K562 (cell line): ENCODE results near the gene ELFN2. TPM values are rescaled to one million over a fixed set of nuclear protein-coding genes. Genes with fewer than 3 reads are reported as not detected.

Source experiments
- ATAC-seq: fragments of 200-7000 bp; cut with Tn5 transposase; 3 replicates; pipeline ENCODE4 v1.9.1; 2020; ENCODE audit warnings: moderate library complexity
- BruUV-seq: library from RNA; stranded (reverse); fragments of 400-500 nt; replicated peaks from 2 replicates; lab custom pipeline; 2021; lab: Mats Ljungman, UMichigan
- CTCF ChIA-PET: fragments of 300-600 bp; formaldehyde crosslinking; extraction: SDS; loops from one replicate; lab custom pipeline; 2021; ENCODE audit warnings: low intra/inter-chr PET ratio; lab: Yijun Ruan, JAX
- POLR2A ChIA-PET: fragments of 300-600, 350-650 bp; sonication (Branson Sonifier 250); formaldehyde crosslinking; extraction: SDS; loops from one replicate; lab custom pipeline; 2021; ENCODE audit warnings: antibody characterized with exemption, inconsistent platforms; lab: Yijun Ruan, JAX
- DNase-seq, 4 experiments: peaks; one replicate each; pipeline versions ENCODE4 v3.0.0 to v3.0.0-alpha.2; 2011 to 2018; ENCODE audit warnings: low spot score in 3 of 4, mixed read lengths in 3 of 4; ENCODE audit errors: extremely low read depth in 1 of 4
- FAIRE-seq: peaks from 2 replicates; lab custom pipeline; 2011; peaks lifted over from hg19 to GRCh38; lab: Jason Lieb, UNC
- H2AFZ ChIP-seq: 2 replicates; pipeline ENCODE4 v1.6.0; 2011; ENCODE audit warnings: low read depth, low read length, control low read depth, inconsistent platforms
- H3K27ac ChIP-seq: fragments of 200-600 bp; 3 replicates; pipeline ENCODE4 v1.8.0; 2011; ENCODE audit warnings: low read depth, mild to moderate bottlenecking, control low read depth, inconsistent platforms, low read length, moderate library complexity, mixed read lengths; ENCODE audit errors: extremely low read depth
- H3K27me3 ChIP-seq, 2 experiments: fragments of 300-600 bp in 1 of 2; 2 replicates in 1 of 2; 3 replicates in 1 of 2; pipeline versions ENCODE4 v1.6.0 to v1.8.0; 2011; ENCODE audit warnings: inconsistent platforms in 2 of 2, low read length in 2 of 2, mild to moderate bottlenecking in 1 of 2, mixed read lengths in 1 of 2, moderate library complexity in 1 of 2; ENCODE audit not compliant: control insufficient read depth in 2 of 2, insufficient read depth in 2 of 2
- H3K36me3 ChIP-seq: fragments of 300-600 bp; 3 replicates; pipeline ENCODE4 v1.8.0; 2011; ENCODE audit warnings: mild to moderate bottlenecking, low read length, inconsistent platforms; ENCODE audit not compliant: control insufficient read depth, insufficient read depth
- H3K4me1 ChIP-seq, 2 experiments: fragments of 200-600 bp in 1 of 2; replicated peaks in 1 of 2; 2 replicates in 1 of 2; 3 replicates in 1 of 2; pipeline versions ENCODE4 v1.5.1 to v1.8.0; 2011; ENCODE audit warnings: inconsistent platforms in 2 of 2, low read length in 2 of 2, mild to moderate bottlenecking in 1 of 2, mixed read lengths in 1 of 2, moderate library complexity in 1 of 2; ENCODE audit not compliant: control insufficient read depth in 2 of 2, insufficient read depth in 2 of 2
- H3K4me2 ChIP-seq: 2 replicates; pipeline ENCODE4 v1.6.1; 2011; ENCODE audit warnings: low read length, control low read depth, inconsistent platforms, mixed read lengths; ENCODE audit not compliant: insufficient read depth
- H3K4me3 ChIP-seq: fragments of 200-600 bp; sonication (generic), shearing (Covaris generic); 2 replicates; pipeline ENCODE4 v1.5.1; 2016; ENCODE audit warnings: control low read depth, inconsistent platforms
- H3K79me2 ChIP-seq: fragments of 200-600 bp; 3 replicates; pipeline ENCODE4 v1.8.0; 2011; ENCODE audit warnings: low read length, inconsistent platforms; ENCODE audit not compliant: control insufficient read depth, insufficient read depth
- H3K9ac ChIP-seq, 2 experiments: 2 replicates each; pipeline versions ENCODE4 v1.6.0 to v1.6.1; 2011; ENCODE audit warnings: low read depth in 2 of 2, low read length in 2 of 2, control low read depth in 1 of 2, inconsistent platforms in 1 of 2, mild to moderate bottlenecking in 1 of 2, mixed read lengths in 1 of 2; ENCODE audit not compliant: insufficient read depth in 1 of 2
- H3K9me1 ChIP-seq: one replicate; pipeline ENCODE4 v1.6.0; 2011; ENCODE audit warnings: inconsistent platforms, mild to moderate bottlenecking, low read length, moderate library complexity; ENCODE audit not compliant: control insufficient read depth, insufficient read depth
- H3K9me3 ChIP-seq: replicated peaks from 2 replicates; pipeline ENCODE4 v1.5.1; 2011; ENCODE audit warnings: low read depth, low read length, inconsistent platforms; ENCODE audit not compliant: control insufficient read depth, insufficient read depth
- H4K20me1 ChIP-seq: replicated peaks from 2 replicates; pipeline ENCODE4 v1.6.1; 2011; ENCODE audit warnings: low read length, inconsistent platforms, mixed read lengths; ENCODE audit not compliant: control insufficient read depth, insufficient read depth
- C11orf30 ChIP-seq: fragments of 450-650 bp; IDR thresholded peaks from 2 replicates; pipeline ENCODE4 v1.6.1; 2016; ENCODE audit warnings: low read depth, mild to moderate bottlenecking
- CEBPB ChIP-seq: fragments of 450-650 bp; IDR thresholded peaks from 2 replicates; pipeline ENCODE4 v1.6.1; 2016; ENCODE audit warnings: missing genetic modification characterization, missing compliant biosample characterization
- ETV1 ChIP-seq: fragments of 450-650 bp; conservative IDR thresholded peaks from 2 replicates; pipeline ENCODE4 v1.6.1; 2016; ENCODE audit warnings: missing genetic modification characterization, control low read depth, low read depth, missing compliant biosample characterization
- HCFC1 ChIP-seq: IDR thresholded peaks from 2 replicates; pipeline ENCODE4 v1.6.1; 2012; ENCODE audit warnings: low read depth, low read length, improper control_type of control experiment
- ILF3 ChIP-seq: fragments of 450-650 bp; IDR thresholded peaks from 2 replicates; pipeline ENCODE4 v1.6.1; 2018; ENCODE audit warnings: antibody characterized with exemption, mild to moderate bottlenecking, moderate library complexity, borderline replicate concordance
- MCM3 ChIP-seq: fragments of 450-650 bp; IDR thresholded peaks from 2 replicates; pipeline ENCODE4 v1.6.1; 2016
- MECOM ChIP-seq: fragments of 250-450 bp; sonication (Bioruptor Pico); IDR thresholded peaks from 2 replicates; pipeline ENCODE4 v1.8.0; 2022; ENCODE audit warnings: inconsistent platforms
- MTA2 ChIP-seq: fragments of 450-650 bp; IDR thresholded peaks from 2 replicates; pipeline ENCODE4 v1.6.1; 2016; ENCODE audit warnings: low read depth
- NFATC3 ChIP-seq: fragments of 450-650 bp; IDR thresholded peaks from 2 replicates; pipeline ENCODE4 v1.6.1; 2017; ENCODE audit warnings: mild to moderate bottlenecking
- NONO ChIP-seq, 2 experiments: fragments of 200-400 bp in 1 of 2; fragments of 450-650 bp in 1 of 2; formaldehyde crosslinking in 1 of 2; IDR thresholded peaks; 2 replicates each; pipeline ENCODE4 v1.6.1; 2017; ENCODE audit warnings: low read depth in 2 of 2, mild to moderate bottlenecking in 2 of 2, moderate library complexity in 2 of 2, low read length in 1 of 2
- NR4A1 ChIP-seq, 2 experiments: fragments of 250-450 bp in 1 of 2; fragments of 450-650 bp in 1 of 2; sonication (Bioruptor Pico) in 1 of 2; IDR thresholded peaks; 2 replicates each; pipeline versions ENCODE4 v1.4.0 to v1.6.1; 2016 to 2020; ENCODE audit warnings: mild to moderate bottlenecking in 2 of 2, missing compliant biosample characterization in 1 of 2, missing genetic modification characterization in 1 of 2, moderate library complexity in 1 of 2
- SMARCE1 ChIP-seq: fragments of 450-650 bp; IDR thresholded peaks from 2 replicates; pipeline ENCODE4 v1.7.1; 2016; ENCODE audit warnings: mild to moderate bottlenecking
- THAP7 ChIP-seq: fragments of 250-450 bp; sonication (Bioruptor Pico); IDR thresholded peaks from 2 replicates; pipeline ENCODE4 v1.5.0; 2021
- VEZF1 ChIP-seq: fragments of 200-800 bp; sonication (Bioruptor generic); IDR thresholded peaks from 2 replicates; pipeline ENCODE4 v1.6.1; 2017; ENCODE audit warnings: missing genetic modification characterization, missing compliant biosample characterization
- ZC3H8 ChIP-seq: fragments of 450-650 bp; IDR thresholded peaks from 2 replicates; pipeline ENCODE4 v1.6.1; 2017
- ZNF41 ChIP-seq: fragments of 250-450 bp; sonication (Bioruptor Pico); conservative IDR thresholded peaks from 2 replicates; pipeline ENCODE4 v1.4.0; 2020; ENCODE audit warnings: mild to moderate bottlenecking
- ZNF57 ChIP-seq: fragments of 450-650 bp; formaldehyde crosslinking; IDR thresholded peaks from 2 replicates; pipeline ENCODE4 v1.4.0; 2020; ENCODE audit warnings: mild to moderate bottlenecking, moderate library complexity
- ZNF586 ChIP-seq: fragments of 450-650 bp; formaldehyde crosslinking; conservative IDR thresholded peaks from 2 replicates; pipeline ENCODE4 v1.4.0; 2020; ENCODE audit warnings: mild to moderate bottlenecking, moderate library complexity
- WGBS: fragments of 100-300 bp; shearing (Covaris generic); methylation state at CpG from one replicate; pipeline ENCODE4 v1.1.6; 2016; ENCODE audit warnings: low coverage, mixed read lengths; ENCODE audit not compliant: insufficient coverage; ENCODE audit errors: missing lambda C conversion rate; 5-methylcytosine and 5-hydroxymethylcytosine counted together
- in situ Hi-C: fragments of 300-500 bp; cut with MboI; formaldehyde crosslinking; loops from 4 replicates; pipeline ENCODE4 v1.15.0; 2018; ENCODE audit warnings: inconsistent platforms, mixed read lengths
- intact Hi-C: fragments of 100-400 bp; cut with micrococcal nuclease; formaldehyde crosslinking; loops from 2 replicates; pipeline ENCODE4 v1.14.2; 2022
- polyA plus RNA-seq, 8 experiments: library from polyadenylated mRNA; depleted of rRNA in 4 of 8; stranded (reverse) in 5 of 8; unstranded in 3 of 8; fragments of >200 nt; fragmentation: Nextera tagmentation in 2 of 8; fragmentation: Illumina TruSeq in 1 of 8; extraction: Ambion mirVana in 2 of 8; extraction: Trizol in 1 of 8; gene quantifications; 2 replicates each; pipeline versions ENCODE4 v1.2.1 to v1.2.3, GENCODE V29; 2011 to 2014; ENCODE audit warnings: inconsistent platforms in 1 of 8, missing spikeins in 1 of 8
- total RNA-seq, 7 experiments: library from RNA; depleted of rRNA in 6 of 7; stranded (reverse); fragments of >200 nt in 6 of 7; fragmentation: Illumina TruSeq in 2 of 7; extraction: Trizol in 2 of 7; gene quantifications; 2 replicates each; pipeline versions ENCODE4 v1.2.1 to v1.2.3, GENCODE V29; 2011 to 2021; ENCODE audit warnings: low replicate concordance in 1 of 7
- TF ChIP-seq, protein P1 (sequence below), 2 experiments: fragments of 450-650 bp; conservative IDR thresholded peaks; 2 replicates each; pipeline ENCODE4 v1.6.1; 2017; ENCODE audit warnings: mild to moderate bottlenecking in 2 of 2, moderate library complexity in 2 of 2

The ELFN2 gene
- total and polyA plus RNA-seq, 9 of the 15 experiments (the other 6 are each of a cell fraction or from before 2014, with no cell fraction given), result not detected

DNA sequence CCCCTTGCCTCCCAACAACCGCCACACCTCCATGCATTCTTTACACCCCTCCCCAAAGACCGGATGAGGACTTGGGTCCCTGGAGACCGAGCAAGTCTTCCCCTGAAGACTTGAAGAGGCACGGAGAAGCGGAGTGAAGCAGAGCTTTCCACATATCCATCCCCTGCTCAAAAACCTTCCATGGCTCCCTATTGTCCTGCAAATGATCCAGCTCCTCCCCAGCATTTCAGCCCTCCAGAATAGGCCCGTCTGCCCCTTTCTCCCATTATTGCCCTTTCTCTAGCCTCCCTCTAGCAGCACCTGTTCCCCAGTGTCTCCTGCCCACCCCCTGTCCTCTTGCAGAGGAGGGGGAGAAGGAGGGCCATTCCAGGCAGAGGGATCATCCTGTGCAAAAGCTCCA is 85.2 kb downstream of the ELFN2 start:
- ChIA-PET CTCF (no interaction called here), POLR2A (interaction anchor here (0.7 kb wide), 1 partner anchor 207 kb away, joined by 3 read pairs; no protein-coding TSS in a partner anchor)
- Histone ChIP-seq H3K9me3 (no peaks in the 10 kb centered on the region), H3K79me2 (no peaks in the 10 kb centered on the region), H3K9me1 (no peaks in the 10 kb centered on the region), H3K36me3 (no peaks in the 10 kb centered on the region), H3K4me1 (peaks cover 0 to 16% of the 10 kb centered on the region in 2 experiments; a peak in 2 of 5 replicates), H2AFZ (no peak overlapping the region), H3K27ac (no peak overlapping the region), H3K4me3 (no peak overlapping the region), H4K20me1 (no peaks in the 10 kb centered on the region; the same call in 1 of the 2 replicates), H3K4me2 (no peak overlapping the region), H3K27me3 (peaks cover 1 to 29% of the 10 kb centered on the region in 2 experiments; a peak in 3 of 5 replicates), H3K9ac (no peak overlapping the region)
- ATAC-seq, result no peak
- TF ChIP-seq THAP7 (CRISPR knock-in tag), result no peak
- TF ChIP-seq NR4A1 (CRISPR knock-in tag; IDR thresholded peaks at IDR 0.05), result no peak
- TF ChIP-seq NR4A1 (tag; IDR thresholded peaks at IDR 0.05), result no peak
- no peak for TF ChIP-seq MTA2
- TF ChIP-seq CEBPB (tag), result no peak
- TF ChIP-seq MCM3, result no peak
- TF ChIP-seq ZNF57 (CRISPR knock-in tag), result no peak
- no peak for TF ChIP-seq NONO (IDR thresholded peaks at IDR 0.05; ENCODE audit: low read depth in 2 of 2, low read length in 1 of 2)
- no peak for TF ChIP-seq SMARCE1
- TF ChIP-seq VEZF1 (CRISPR knock-in tag), result no peak
- no peak for TF ChIP-seq HCFC1
- no peak for TF ChIP-seq ZNF586 (CRISPR knock-in tag)
- no peak for TF ChIP-seq ILF3
- no peak for TF ChIP-seq ZNF41
- no peak for TF ChIP-seq ETV1 (tag)
- TF ChIP-seq ZC3H8, result no peak
- TF ChIP-seq MECOM (CRISPR knock-in tag), result no peak
- TF ChIP-seq, protein P1, sequence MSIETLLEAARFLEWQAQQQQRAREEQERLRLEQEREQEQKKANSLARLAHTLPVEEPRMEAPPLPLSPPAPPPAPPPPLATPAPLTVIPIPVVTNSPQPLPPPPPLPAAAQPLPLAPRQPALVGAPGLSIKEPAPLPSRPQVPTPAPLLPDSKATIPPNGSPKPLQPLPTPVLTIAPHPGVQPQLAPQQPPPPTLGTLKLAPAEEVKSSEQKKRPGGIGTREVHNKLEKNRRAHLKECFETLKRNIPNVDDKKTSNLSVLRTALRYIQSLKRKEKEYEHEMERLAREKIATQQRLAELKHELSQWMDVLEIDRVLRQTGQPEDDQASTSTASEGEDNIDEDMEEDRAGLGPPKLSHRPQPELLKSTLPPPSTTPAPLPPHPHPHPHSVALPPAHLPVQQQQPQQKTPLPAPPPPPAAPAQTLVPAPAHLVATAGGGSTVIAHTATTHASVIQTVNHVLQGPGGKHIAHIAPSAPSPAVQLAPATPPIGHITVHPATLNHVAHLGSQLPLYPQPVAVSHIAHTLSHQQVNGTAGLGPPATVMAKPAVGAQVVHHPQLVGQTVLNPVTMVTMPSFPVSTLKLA (conservative IDR thresholded peaks at IDR 0.05), result no peak
- no peak for TF ChIP-seq C11orf30
- no peak for TF ChIP-seq NFATC3
- no peak for FAIRE-seq
- intact Hi-C loops (no loop called here), in situ Hi-C loops (no loop called here)
- DNase-seq, result no peak
- no TSS peak for BruUV-seq
- 3% methylated on average over 5 of the region's 6 CpGs for WGBS
